HepG2 (cell line): ENCODE results near the gene SRSF10. TPM values are rescaled to one million over a fixed set of nuclear protein-coding genes. Genes with fewer than 3 reads are reported as not detected.

Source experiments
- ATF7-NPFF ChIP-seq: sonication (generic); formaldehyde crosslinking; IDR thresholded peaks from 2 replicates; pipeline ENCODE4 v1.8.1; 2023; ENCODE audit warnings: mild to moderate bottlenecking, low read depth, missing genetic modification reagents, moderate library complexity
- ATRX ChIP-seq: sonication (generic); formaldehyde crosslinking; IDR thresholded peaks from 2 replicates; pipeline ENCODE4 v1.4.0; 2020; ENCODE audit warnings: missing genetic modification reagents, borderline replicate concordance
- ELF1 ChIP-seq: sonication (generic); formaldehyde crosslinking; IDR thresholded peaks from 2 replicates; pipeline ENCODE4 v1.4.0; 2020; ENCODE audit warnings: missing genetic modification reagents
- MXI1 ChIP-seq: IDR thresholded peaks from 3 replicates; pipeline ENCODE4 v1.6.1; 2012; ENCODE audit warnings: low read depth, low read length, inconsistent platforms, borderline replicate concordance
- RFXAP ChIP-seq: sonication (generic); formaldehyde crosslinking; IDR thresholded peaks from 2 replicates; pipeline ENCODE4 v1.4.0; 2020; ENCODE audit warnings: missing genetic modification reagents, borderline replicate concordance
- RORA ChIP-seq: sonication (generic); formaldehyde crosslinking; IDR thresholded peaks from 2 replicates; pipeline ENCODE4 v1.5.0; 2020; ENCODE audit warnings: mild to moderate bottlenecking, missing genetic modification reagents, moderate library complexity
- SP5 ChIP-seq: IDR thresholded peaks from 2 replicates; pipeline ENCODE4 v1.6.1; 2016; ENCODE audit warnings: low read depth, borderline replicate concordance
- SRF ChIP-seq: IDR thresholded peaks from 2 replicates; pipeline ENCODE4 v1.6.1; 2011; ENCODE audit warnings: mild to moderate bottlenecking, low read depth, low read length, moderate library complexity
- ZC3H13 ChIP-seq: sonication (generic); formaldehyde crosslinking; IDR thresholded peaks from 2 replicates; pipeline ENCODE4 v1.8.1; 2023; ENCODE audit warnings: mild to moderate bottlenecking, missing genetic modification reagents, moderate library complexity
- ZFP1 ChIP-seq: IDR thresholded peaks from 2 replicates; pipeline ENCODE4 v1.6.1; 2016
- ZNF333 ChIP-seq: sonication (generic); formaldehyde crosslinking; IDR thresholded peaks from 2 replicates; pipeline ENCODE4 v1.4.0; 2020; ENCODE audit warnings: mild to moderate bottlenecking, missing genetic modification reagents, borderline replicate concordance
- ZNF772 ChIP-seq: sonication (generic); formaldehyde crosslinking; IDR thresholded peaks from 2 replicates; pipeline ENCODE4 v1.5.0; 2020; ENCODE audit warnings: mild to moderate bottlenecking, missing genetic modification reagents
- polyA plus RNA-seq, 8 experiments: library from polyadenylated mRNA; depleted of rRNA in 3 of 8; stranded (reverse) in 7 of 8; unstranded in 1 of 8; fragments of >200 nt; fragmentation: Illumina TruSeq in 4 of 8; extraction: Trizol in 4 of 8; gene quantifications; 2 replicates each; pipeline versions ENCODE4 v1.2.1 to v1.2.3, GENCODE V29; 2011 to 2016; ENCODE audit warnings: low read depth in 4 of 8, missing spikeins in 1 of 8, mixed read lengths in 1 of 8; ENCODE audit not compliant: insufficient read depth in 1 of 8
- total RNA-seq, 5 experiments: library from RNA; depleted of rRNA; stranded (reverse); fragments of >200 nt; fragmentation: Illumina TruSeq; extraction: Trizol; gene quantifications; 2 replicates each; pipeline ENCODE4 v1.2.3, GENCODE V29; 2016; ENCODE audit warnings: low read depth in 1 of 5
- TF ChIP-seq, protein P1 (sequence below): sonication (generic); formaldehyde crosslinking; IDR thresholded peaks from 2 replicates; pipeline ENCODE4 v1.8.1; 2022; ENCODE audit warnings: mild to moderate bottlenecking, missing genetic modification reagents
- TF ChIP-seq, protein P2 (sequence below): sonication (generic); formaldehyde crosslinking; IDR thresholded peaks from 2 replicates; pipeline ENCODE4 v1.5.0; 2020; ENCODE audit warnings: mild to moderate bottlenecking, missing genetic modification reagents
- TF ChIP-seq, protein P3 (sequence below): sonication (generic); formaldehyde crosslinking; IDR thresholded peaks from 2 replicates; pipeline ENCODE4 v1.5.0; 2020; ENCODE audit warnings: missing genetic modification reagents, mild to moderate bottlenecking, borderline replicate concordance
- TF ChIP-seq, protein P4 (sequence below), 2 experiments: sonication (generic) in 1 of 2; formaldehyde crosslinking in 1 of 2; IDR thresholded peaks; 2 replicates each; pipeline versions ENCODE4 v1.4.0 to v1.6.1; 2018 to 2020; ENCODE audit warnings: missing genetic modification reagents in 2 of 2, borderline replicate concordance in 1 of 2, low read depth in 1 of 2, mild to moderate bottlenecking in 1 of 2, missing biosample characterization in 1 of 2
- TF ChIP-seq, protein P5 (sequence below): sonication (generic); formaldehyde crosslinking; conservative IDR thresholded peaks from 2 replicates; pipeline ENCODE4 v1.4.0; 2020; ENCODE audit warnings: missing genetic modification reagents
- TF ChIP-seq, protein P6 (sequence below): sonication (generic); formaldehyde crosslinking; IDR thresholded peaks from 2 replicates; pipeline ENCODE4 v1.4.0; 2020; ENCODE audit warnings: missing genetic modification reagents, low read depth, mild to moderate bottlenecking, borderline replicate concordance

Gene SRSF10
- total and polyA plus RNA-seq, 2 of the 13 experiments (the other 11 are each of a cell fraction or from before 2014, with no cell fraction given), result 126 to 186 TPM

DNA sequence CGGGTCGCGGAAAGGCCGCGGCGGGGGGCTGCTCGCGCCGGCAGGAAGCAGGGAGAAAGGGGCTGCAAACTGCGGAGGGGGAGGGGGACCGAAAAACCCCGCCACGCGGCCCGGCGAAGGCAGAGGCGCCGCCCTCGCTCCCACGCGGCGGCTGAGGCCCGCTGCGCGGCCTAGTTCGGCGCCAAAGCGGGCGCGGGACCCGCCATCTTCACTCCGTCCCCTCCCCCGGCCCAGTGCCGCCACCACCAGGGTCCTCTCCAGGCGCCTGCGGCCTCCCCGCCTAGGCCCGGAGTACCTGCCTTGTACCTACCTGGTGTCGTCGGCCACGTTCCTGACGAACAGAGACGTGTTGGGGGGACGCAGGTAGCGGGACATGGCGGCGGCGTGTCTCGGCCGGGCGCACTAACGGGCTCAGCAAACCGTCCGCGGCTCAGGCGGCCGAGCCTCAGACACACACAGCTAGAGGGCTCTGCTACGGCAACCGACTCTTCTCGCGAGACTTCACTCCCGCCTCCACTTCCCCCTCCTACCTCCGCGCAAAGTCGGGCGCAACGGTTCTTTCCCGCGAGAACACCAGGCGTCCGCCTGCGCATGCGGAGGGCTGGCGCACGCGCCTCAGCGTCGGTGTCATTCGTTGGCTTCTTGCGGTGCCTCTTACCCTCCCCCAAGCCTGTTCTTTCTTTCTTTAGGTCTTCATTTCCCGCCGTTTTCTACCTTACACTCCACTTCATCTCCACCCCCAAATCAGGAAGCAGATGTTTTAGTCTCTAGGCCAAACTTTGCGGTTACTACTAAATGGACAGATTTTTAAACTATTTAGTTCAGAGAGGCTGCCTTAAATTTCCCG, at the start of gene SRSF10 (continued):
- no peak for TF ChIP-seq SRF
- TF ChIP-seq ZNF772 (CRISPR knock-in tag), result peak; percentile 94; the same call in 1 of the 2 replicates
- TF ChIP-seq, protein P1, sequence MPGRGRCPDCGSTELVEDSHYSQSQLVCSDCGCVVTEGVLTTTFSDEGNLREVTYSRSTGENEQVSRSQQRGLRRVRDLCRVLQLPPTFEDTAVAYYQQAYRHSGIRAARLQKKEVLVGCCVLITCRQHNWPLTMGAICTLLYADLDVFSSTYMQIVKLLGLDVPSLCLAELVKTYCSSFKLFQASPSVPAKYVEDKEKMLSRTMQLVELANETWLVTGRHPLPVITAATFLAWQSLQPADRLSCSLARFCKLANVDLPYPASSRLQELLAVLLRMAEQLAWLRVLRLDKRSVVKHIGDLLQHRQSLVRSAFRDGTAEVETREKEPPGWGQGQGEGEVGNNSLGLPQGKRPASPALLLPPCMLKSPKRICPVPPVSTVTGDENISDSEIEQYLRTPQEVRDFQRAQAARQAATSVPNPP (CRISPR knock-in tag), result peak; percentile 30; the same call in 1 of the 2 replicates
- TF ChIP-seq RORA (CRISPR knock-in tag), result no peak
- TF ChIP-seq RFXAP, result peak; percentile 73
- peak; percentile 27; the same call in 1 of the 2 replicates for TF ChIP-seq ZFP1
- TF ChIP-seq ZNF333 (CRISPR knock-in tag), result peak; percentile 97
- TF ChIP-seq ATRX, result no peak
- TF ChIP-seq, protein P2, sequence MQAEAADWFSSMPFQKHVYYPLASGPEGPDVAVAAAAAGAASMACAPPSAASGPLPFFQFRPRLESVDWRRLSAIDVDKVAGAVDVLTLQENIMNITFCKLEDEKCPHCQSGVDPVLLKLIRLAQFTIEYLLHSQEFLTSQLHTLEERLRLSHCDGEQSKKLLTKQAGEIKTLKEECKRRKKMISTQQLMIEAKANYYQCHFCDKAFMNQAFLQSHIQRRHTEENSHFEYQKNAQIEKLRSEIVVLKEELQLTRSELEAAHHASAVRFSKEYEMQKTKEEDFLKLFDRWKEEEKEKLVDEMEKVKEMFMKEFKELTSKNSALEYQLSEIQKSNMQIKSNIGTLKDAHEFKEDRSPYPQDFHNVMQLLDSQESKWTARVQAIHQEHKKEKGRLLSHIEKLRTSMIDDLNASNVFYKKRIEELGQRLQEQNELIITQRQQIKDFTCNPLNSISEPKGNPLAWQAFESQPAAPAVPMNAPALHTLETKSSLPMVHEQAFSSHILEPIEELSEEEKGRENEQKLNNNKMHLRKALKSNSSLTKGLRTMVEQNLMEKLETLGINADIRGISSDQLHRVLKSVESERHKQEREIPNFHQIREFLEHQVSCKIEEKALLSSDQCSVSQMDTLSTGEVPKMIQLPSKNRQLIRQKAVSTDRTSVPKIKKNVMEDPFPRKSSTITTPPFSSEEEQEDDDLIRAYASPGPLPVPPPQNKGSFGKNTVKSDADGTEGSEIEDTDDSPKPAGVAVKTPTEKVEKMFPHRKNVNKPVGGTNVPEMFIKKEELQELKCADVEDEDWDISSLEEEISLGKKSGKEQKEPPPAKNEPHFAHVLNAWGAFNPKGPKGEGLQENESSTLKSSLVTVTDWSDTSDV, result peak; percentile 66; the same call in 1 of the 2 replicates
- peak; percentile 75 for TF ChIP-seq ELF1 (CRISPR knock-in tag)
- TF ChIP-seq, protein P3, sequence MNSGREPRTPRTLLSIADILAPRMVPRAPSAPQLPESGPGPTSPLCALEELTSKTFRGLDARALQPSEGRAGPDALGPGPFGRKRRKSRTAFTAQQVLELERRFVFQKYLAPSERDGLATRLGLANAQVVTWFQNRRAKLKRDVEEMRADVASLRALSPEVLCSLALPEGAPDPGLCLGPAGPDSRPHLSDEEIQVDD (CRISPR knock-in tag), result no peak
- TF ChIP-seq, protein P4, sequence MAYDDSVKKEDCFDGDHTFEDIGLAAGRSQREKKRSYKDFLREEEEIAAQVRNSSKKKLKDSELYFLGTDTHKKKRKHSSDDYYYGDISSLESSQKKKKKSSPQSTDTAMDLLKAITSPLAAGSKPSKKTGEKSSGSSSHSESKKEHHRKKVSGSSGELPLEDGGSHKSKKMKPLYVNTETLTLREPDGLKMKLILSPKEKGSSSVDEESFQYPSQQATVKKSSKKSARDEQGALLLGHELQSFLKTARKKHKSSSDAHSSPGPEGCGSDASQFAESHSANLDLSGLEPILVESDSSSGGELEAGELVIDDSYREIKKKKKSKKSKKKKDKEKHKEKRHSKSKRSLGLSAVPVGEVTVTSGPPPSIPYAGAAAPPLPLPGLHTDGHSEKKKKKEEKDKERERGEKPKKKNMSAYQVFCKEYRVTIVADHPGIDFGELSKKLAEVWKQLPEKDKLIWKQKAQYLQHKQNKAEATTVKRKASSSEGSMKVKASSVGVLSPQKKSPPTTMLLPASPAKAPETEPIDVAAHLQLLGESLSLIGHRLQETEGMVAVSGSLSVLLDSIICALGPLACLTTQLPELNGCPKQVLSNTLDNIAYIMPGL (CRISPR knock-in tag; IDR thresholded peaks at IDR 0.05; ENCODE audit: borderline replicate concordance in 1 of 2, low read depth in 1 of 2), result peak; percentile 94 to 98
- TF ChIP-seq SP5, result no peak; the same call in 1 of the 2 replicates
- peak; percentile 82; the same call in 1 of the 3 replicates for TF ChIP-seq MXI1
- no peak for TF ChIP-seq ZC3H13 (CRISPR knock-in tag)
- TF ChIP-seq, protein P5, sequence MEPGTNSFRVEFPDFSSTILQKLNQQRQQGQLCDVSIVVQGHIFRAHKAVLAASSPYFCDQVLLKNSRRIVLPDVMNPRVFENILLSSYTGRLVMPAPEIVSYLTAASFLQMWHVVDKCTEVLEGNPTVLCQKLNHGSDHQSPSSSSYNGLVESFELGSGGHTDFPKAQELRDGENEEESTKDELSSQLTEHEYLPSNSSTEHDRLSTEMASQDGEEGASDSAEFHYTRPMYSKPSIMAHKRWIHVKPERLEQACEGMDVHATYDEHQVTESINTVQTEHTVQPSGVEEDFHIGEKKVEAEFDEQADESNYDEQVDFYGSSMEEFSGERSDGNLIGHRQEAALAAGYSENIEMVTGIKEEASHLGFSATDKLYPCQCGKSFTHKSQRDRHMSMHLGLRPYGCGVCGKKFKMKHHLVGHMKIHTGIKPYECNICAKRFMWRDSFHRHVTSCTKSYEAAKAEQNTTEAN (CRISPR knock-in tag), result no peak; the same call in 1 of the 2 replicates
- peak; percentile 94 for TF ChIP-seq ATF7-NPFF
- TF ChIP-seq, protein P6, sequence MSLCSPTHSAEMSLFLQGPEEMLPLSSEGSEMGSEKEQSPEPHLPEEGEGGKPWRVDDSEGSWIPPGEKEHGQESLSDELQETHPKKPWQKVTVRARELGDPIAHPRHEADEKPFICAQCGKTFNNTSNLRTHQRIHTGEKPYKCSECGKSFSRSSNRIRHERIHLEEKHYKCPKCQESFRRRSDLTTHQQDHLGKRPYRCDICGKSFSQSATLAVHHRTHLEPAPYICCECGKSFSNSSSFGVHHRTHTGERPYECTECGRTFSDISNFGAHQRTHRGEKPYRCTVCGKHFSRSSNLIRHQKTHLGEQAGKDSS (CRISPR knock-in tag), result 0 out of 2 replicates have a peak, but pooled peaks have one; percentile 84
